ENCODE data around the gene PSEN2. TPM values are rescaled to one million over a fixed set of nuclear protein-coding genes. Genes with fewer than 3 reads are reported as not detected.

PSEN2 gene
- total and polyA plus RNA-seq, 4 donors: 24.1 to 33.9 (median 27.7) TPM

DNA sequence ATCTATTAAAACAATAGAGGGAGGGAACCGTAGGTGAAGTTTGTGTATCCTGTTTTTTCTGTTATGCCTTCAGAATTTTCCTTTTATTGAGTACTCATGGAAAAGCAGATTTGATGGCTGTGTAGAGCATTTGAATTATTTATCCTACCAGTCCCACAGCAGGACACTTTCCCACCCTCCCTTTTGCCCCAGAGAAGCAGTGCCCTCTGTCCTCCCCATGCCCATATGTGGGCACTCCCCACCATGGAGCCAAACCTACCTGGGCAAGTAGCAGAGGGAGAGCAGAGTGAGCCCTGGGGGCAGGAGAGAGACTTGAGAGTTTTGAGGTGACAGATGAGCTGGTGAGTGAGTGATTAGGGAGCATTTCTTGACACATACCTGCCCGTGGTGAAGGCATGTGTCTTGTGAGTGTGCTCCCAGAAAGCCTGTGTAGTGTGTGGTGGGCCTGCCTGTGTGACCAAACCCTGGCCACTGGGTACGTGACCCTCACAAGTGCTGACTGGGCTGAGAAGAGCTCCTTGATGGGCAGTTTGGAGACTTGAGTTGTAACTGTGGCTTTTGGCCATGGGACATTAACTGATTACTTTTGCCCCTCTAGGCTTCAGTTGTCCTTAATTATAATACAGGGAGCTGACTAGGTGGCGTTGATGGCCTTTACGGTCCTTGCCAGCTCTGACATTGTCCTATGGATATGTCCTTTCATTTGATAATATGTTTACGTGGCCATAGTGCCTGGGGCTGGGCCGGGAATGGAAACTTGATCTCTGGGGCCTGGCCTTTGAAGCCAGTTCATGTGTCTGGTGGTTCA lies 3.6 kb downstream of the PSEN2 start:
- Histone ChIP-seq H3K27ac (ENCODE audit: low read depth, low read length) (no peak overlapping the region), H3K4me3 (ENCODE audit: low read depth, low read length) (no peak overlapping the region), H3K9me3 (ENCODE audit: control insufficient read depth, insufficient read depth, low read length) (no peaks in the 10 kb centered on the region), H3K36me3 (ENCODE audit: control insufficient read depth, insufficient read depth, low read length) (peaks cover 3% of the 10 kb centered on the region), H3K4me1 (ENCODE audit: control insufficient read depth, insufficient read depth, low read length) (peaks cover 29% of the 10 kb centered on the region), H3K27me3 (ENCODE audit: control insufficient read depth, insufficient read depth, low read length) (no peaks in the 10 kb centered on the region)
- 75% methylated on average over 4 of the region's 7 CpGs for WGBS (ENCODE audit: insufficient coverage)
- DNase-seq (ENCODE audit: low read depth in 4 of 6, low spot score in 6 of 6): no peak

DNA sequence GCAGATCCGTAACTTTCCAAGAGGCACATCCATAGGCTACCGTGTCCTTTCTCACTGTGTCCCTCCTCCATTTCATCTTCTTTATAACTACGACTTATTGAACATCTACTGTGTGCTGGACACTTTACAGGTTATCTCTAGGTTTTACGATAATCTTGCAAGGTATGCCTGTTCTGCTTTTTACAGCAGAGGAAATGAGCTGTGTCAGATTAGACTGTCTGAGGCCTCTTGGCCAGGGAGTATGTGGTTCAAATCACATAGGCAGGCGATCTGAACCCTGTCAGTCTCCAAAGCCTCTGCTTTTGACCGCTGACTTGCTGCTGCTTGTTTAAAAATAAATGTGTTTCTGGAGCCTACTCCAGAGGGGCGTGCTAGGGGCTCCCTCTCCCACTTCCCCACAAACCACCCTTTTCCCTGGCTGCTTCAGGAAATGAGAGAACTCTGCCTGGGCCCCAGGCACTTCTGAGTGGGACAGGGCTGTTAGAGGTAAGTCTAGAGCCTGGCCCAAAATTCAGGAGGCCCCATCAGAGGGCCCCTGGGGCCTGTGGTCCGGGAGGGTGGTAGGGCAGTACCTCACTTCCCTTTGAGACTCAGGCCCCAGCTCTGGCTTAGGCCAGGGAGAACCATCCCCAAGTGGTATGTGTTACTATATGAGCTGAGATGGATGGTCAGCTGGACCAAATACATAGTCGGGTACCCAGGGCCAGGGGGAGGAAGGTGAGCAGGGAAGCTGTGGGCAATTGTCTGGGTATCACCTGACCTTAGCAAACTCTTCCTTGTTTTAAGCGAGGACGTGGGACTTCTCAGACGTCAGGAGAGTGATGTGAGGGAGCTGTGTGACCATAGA lies 4.4 kb downstream of the PSEN2 start:
- H3K36me3 ChIP-seq (ENCODE audit: control insufficient read depth, insufficient read depth, low read length): peaks cover 3% of the 10 kb centered on the region
- no peaks in the 10 kb centered on the region for H3K27me3 ChIP-seq (ENCODE audit: control insufficient read depth, insufficient read depth, low read length)
- H3K27ac ChIP-seq (ENCODE audit: low read depth, low read length): no peak overlapping the region
- peaks cover 29% of the 10 kb centered on the region for H3K4me1 ChIP-seq (ENCODE audit: control insufficient read depth, insufficient read depth, low read length)
- no peak overlapping the region for H3K4me3 ChIP-seq (ENCODE audit: low read depth, low read length)
- 71% methylated on average over 10 of the region's 12 CpGs for WGBS (ENCODE audit: insufficient coverage)
- H3K9me3 ChIP-seq (ENCODE audit: control insufficient read depth, insufficient read depth, low read length): no peaks in the 10 kb centered on the region
- no peak for DNase-seq (ENCODE audit: low read depth in 4 of 6, low spot score in 6 of 6)

DNA sequence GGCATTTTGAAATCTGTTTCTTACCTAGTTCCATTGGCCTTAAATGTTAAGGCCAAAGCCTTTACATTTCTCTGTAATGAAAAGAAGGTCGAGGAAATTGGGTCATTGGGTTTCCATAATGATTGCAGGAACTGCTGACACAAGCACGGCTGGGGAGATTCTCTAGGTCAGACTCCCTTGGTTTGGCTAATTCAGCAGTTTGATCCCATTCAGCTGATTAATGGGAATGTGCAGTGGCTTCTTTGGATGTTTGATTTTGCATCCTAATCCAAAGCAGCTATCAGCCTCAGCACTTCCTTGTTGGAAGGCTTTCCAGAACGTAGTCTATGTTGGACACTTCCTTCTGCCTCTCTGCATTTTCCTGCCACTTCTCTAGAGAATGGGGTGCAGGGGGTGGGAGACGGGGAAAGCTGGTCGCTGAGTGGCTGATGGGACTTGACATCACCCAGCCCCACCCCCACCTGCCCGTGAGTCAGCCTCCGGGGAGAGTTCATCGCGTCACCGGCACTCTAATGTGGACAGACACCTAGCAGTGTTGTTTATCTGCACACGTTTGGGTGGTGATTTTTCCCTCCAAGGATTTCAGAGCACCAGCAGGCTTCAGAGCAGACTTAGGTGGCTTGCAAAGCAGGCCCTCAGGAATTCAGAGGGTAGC lies 5.4 kb downstream of the PSEN2 start:
- Histone ChIP-seq H3K9me3 (ENCODE audit: control insufficient read depth, insufficient read depth, low read length) (no peaks in the 10 kb centered on the region), H3K27ac (ENCODE audit: low read depth, low read length) (no peak overlapping the region), H3K4me1 (ENCODE audit: control insufficient read depth, insufficient read depth, low read length) (peaks cover 25% of the 10 kb centered on the region), H3K4me3 (ENCODE audit: low read depth, low read length) (no peak overlapping the region), H3K27me3 (ENCODE audit: control insufficient read depth, insufficient read depth, low read length) (no peaks in the 10 kb centered on the region), H3K36me3 (ENCODE audit: control insufficient read depth, insufficient read depth, low read length) (peaks cover 9% of the 10 kb centered on the region)
- DNase-seq (ENCODE audit: low read depth in 4 of 6, low spot score in 6 of 6): peak in 1 of 6 donors; percentile 83
- 56% methylated on average over 2 of the region's 11 CpGs for WGBS (ENCODE audit: insufficient coverage)

DNA sequence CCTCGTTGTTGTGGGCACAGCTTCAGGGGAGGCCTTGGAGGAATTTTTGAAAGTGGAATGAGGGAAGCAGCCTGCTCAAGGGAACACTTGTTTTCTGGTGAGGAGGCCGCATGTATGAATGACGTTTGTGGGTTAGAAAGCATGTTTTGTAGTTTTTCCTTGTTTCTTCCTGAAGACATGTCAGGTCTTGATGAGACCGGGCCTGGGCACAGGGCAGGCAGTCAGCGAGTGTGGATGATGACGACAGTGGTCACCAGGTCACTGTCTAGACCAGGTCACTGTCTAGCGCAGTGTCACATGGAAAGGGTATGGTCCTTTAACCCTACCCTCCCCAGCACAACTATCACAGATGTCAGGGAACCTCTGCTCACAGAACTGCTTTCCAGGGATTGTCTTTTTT lies 7.3 kb downstream of the PSEN2 start:
- peaks cover 24% of the 10 kb centered on the region for H3K36me3 ChIP-seq (ENCODE audit: control insufficient read depth, insufficient read depth, low read length)
- 73% methylated on average over 7 of the region's 7 CpGs for WGBS (ENCODE audit: insufficient coverage)
- H3K4me3 ChIP-seq (ENCODE audit: low read depth, low read length): no peak overlapping the region
- no peaks in the 10 kb centered on the region for H3K9me3 ChIP-seq (ENCODE audit: control insufficient read depth, insufficient read depth, low read length)
- no peak for DNase-seq (ENCODE audit: low read depth in 4 of 6, low spot score in 6 of 6)
- peaks cover 12% of the 10 kb centered on the region for H3K4me1 ChIP-seq (ENCODE audit: control insufficient read depth, insufficient read depth, low read length)
- H3K27ac ChIP-seq (ENCODE audit: low read depth, low read length): no peak overlapping the region
- H3K27me3 ChIP-seq (ENCODE audit: control insufficient read depth, insufficient read depth, low read length): no peaks in the 10 kb centered on the region

DNA sequence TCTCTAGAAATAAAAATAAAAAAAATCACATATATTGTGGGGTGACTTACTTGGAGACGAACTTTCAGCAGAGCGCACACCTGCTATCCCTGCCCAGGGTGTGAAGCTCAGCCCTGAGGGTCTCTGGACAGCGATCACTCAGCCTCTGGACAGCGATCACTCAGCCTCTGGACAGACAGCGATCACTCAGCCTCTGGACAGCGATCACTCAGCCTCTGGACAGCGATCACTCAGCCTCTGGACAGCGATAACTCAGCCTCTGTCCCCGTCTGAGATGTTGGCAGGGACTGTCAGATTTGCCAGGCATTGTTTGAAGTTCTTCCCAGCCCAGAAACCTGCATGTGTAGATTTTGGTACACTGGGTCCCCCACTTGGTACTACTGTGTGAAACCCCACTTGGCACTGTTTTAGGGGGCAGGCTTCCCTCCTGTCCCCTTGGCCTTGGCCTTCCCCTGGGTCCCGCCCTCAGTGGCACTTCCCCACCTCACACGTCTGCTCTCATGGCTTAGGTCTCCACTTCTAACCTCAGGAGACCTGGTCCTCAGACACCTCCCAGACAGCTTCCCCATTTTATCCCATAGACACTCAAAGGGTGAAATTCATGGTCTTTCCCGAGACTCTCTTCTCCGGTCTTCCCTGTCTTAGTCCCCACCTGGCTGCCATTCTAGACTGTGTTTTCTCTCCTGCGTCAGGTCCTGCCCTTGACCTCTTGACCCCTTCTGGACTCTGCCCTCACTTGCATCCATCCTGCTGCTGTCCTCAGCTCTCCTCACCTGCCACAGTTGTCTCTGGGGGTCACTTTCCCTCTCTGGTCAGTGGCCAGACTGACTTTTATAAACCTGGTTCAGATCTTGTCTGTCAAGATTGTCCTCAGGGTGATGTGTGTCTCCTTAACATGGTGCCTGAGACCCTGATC lies 10.2 kb downstream of the PSEN2 start:
- no peak overlapping the region for H3K27ac ChIP-seq (ENCODE audit: low read depth, low read length)
- no peaks in the 10 kb centered on the region for H3K9me3 ChIP-seq (ENCODE audit: control insufficient read depth, insufficient read depth, low read length)
- peaks cover 6% of the 10 kb centered on the region for H3K4me1 ChIP-seq (ENCODE audit: control insufficient read depth, insufficient read depth, low read length)
- H3K27me3 ChIP-seq (ENCODE audit: control insufficient read depth, insufficient read depth, low read length): no peaks in the 10 kb centered on the region
- no peak overlapping the region for H3K4me3 ChIP-seq (ENCODE audit: low read depth, low read length)
- H3K36me3 ChIP-seq (ENCODE audit: control insufficient read depth, insufficient read depth, low read length): peaks cover 37% of the 10 kb centered on the region
- 90% methylated on average over 14 of the region's 14 CpGs for WGBS (ENCODE audit: insufficient coverage)
- DNase-seq (ENCODE audit: low read depth in 4 of 6, low spot score in 6 of 6): no peak

DNA sequence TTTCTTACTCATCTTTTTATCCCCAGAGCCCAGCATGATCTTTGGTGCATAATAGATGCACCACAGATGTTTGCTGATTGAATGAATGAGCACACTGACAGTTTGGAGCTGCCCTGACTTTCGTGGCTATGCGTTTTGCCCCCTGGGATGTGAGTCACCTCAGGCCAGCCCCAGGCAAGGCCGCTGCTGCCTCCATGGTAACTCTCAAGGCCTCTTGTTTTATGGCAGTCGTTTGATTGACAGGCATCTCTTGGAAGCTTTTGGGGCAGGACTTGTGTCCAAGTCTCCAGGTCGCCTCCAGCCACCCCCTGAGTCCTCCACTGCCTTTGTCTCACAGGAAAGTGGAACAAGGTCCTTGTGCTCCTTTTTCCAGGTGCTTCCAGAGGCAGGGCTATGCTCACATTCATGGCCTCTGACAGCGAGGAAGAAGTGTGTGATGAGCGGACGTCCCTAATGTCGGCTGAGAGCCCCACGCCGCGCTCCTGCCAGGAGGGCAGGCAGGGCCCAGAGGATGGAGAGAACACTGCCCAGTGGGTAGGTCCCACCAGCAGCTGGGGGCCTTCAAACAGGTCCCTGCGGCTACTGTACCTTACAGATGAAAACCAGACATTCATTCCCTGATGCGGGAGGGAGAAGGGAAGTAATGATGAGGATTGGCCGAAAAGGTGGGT lies 11.2 kb downstream of the PSEN2 start:
- Histone ChIP-seq H3K36me3 (ENCODE audit: control insufficient read depth, insufficient read depth, low read length) (peaks cover 41% of the 10 kb centered on the region), H3K27me3 (ENCODE audit: control insufficient read depth, insufficient read depth, low read length) (no peaks in the 10 kb centered on the region), H3K27ac (ENCODE audit: low read depth, low read length) (no peak overlapping the region), H3K9me3 (ENCODE audit: control insufficient read depth, insufficient read depth, low read length) (no peaks in the 10 kb centered on the region), H3K4me1 (ENCODE audit: control insufficient read depth, insufficient read depth, low read length) (peaks cover 11% of the 10 kb centered on the region), H3K4me3 (ENCODE audit: low read depth, low read length) (no peak overlapping the region)
- 84% methylated on average over 15 of the region's 15 CpGs for WGBS (ENCODE audit: insufficient coverage)
- DNase-seq (ENCODE audit: low read depth in 4 of 6, low spot score in 6 of 6): no peak

DNA sequence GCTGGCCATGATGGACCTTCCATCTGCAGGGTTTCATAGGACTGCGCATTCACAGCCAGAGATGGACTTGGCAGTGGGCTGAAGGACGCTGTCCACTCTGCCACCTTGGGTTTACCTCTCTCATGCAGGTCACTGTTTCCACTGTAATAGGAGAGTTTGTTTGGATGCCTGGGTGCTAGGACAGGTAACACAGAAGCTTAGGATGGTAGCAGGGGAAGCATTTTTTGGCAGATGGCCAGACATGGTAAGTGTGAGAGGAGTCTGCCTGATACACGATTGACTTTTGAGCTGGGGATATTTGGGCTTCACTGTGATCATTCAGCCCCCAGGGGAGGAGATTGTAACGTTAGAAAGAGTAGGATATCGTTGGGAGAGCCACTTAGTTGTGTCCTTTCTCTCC lies 11.8 kb downstream of the PSEN2 start:
- Histone ChIP-seq H3K27me3 (ENCODE audit: control insufficient read depth, insufficient read depth, low read length) (no peaks in the 10 kb centered on the region), H3K9me3 (ENCODE audit: control insufficient read depth, insufficient read depth, low read length) (no peaks in the 10 kb centered on the region), H3K36me3 (ENCODE audit: control insufficient read depth, insufficient read depth, low read length) (peaks cover 45% of the 10 kb centered on the region), H3K4me3 (ENCODE audit: low read depth, low read length) (no peak overlapping the region), H3K4me1 (ENCODE audit: control insufficient read depth, insufficient read depth, low read length) (peaks cover 14% of the 10 kb centered on the region), H3K27ac (ENCODE audit: low read depth, low read length) (no peak overlapping the region)
- 79% methylated on average over 4 of the region's 5 CpGs for WGBS (ENCODE audit: insufficient coverage)
- DNase-seq (ENCODE audit: low read depth in 4 of 6, low spot score in 6 of 6): no peak

DNA sequence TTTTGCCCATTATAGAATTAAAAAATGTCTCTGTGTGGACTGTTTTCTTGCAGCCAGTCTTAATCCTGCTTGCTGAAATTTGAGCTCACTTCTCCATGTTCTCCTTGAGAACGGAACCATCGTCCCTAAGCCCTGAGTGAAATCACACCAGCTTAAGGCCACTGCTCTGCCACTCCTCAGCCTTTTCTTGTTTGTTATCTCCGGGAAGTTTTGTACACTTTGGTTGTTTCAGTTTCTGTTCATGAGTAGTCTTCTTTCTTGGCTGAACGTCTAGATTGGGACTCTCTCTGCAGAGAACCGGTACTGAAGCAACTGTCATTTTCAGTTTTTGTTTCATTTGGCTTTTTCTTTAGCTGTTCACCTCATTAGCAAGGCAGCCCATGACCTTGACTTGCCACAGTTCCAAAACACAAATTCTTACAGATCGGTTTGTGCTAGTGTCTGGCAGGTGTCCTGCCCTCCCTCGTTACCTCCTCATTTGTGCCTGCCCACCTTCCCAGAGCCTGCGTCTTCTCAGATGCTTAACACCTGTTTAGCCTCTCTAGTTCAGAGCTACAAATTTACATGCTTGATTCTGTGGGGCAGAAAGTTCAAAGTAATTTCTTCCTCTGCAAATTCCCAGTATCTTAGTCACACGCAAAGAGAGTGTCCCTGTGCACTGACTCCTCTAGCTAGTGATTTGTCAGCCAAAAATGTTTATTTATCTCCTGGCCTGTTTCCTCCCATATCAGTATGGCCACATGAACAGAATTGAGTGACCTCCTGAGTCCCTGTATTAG lies 12.4 kb downstream of the PSEN2 start:
- no peak for DNase-seq (ENCODE audit: low read depth in 4 of 6, low spot score in 6 of 6)
- H3K9me3 ChIP-seq (ENCODE audit: control insufficient read depth, insufficient read depth, low read length): no peaks in the 10 kb centered on the region

More for the DNA sequence above, 12.4 kb downstream of the PSEN2 start:
- no peaks in the 10 kb centered on the region for H3K27me3 ChIP-seq (ENCODE audit: control insufficient read depth, insufficient read depth, low read length)
- peaks cover 46% of the 10 kb centered on the region for H3K36me3 ChIP-seq (ENCODE audit: control insufficient read depth, insufficient read depth, low read length)
- no peak overlapping the region for H3K27ac ChIP-seq (ENCODE audit: low read depth, low read length)
- H3K4me3 ChIP-seq (ENCODE audit: low read depth, low read length): no peak overlapping the region
- WGBS (ENCODE audit: insufficient coverage): 86% methylated on average over 6 of the region's 9 CpGs
- peaks cover 14% of the 10 kb centered on the region for H3K4me1 ChIP-seq (ENCODE audit: control insufficient read depth, insufficient read depth, low read length)

Data from spinal cord (tissue), 10 donors.